Testis (tissue), 2 donors: Measurements from ENCODE around the gene CD59.

ENCODE experiments used
- POLR2A ChIP-seq: fragments of 450-650 bp; IDR thresholded peaks from one replicate; pipeline ENCODE4 v1.6.1; 2017; ENCODE audit warnings: antibody characterized with exemption, mild to moderate bottlenecking, moderate library complexity
- TF ChIP-seq, protein P1 (sequence below), 3 experiments: fragments of 450-650 bp in 2 of 3; fragments of 200-600 bp in 1 of 3; sonication (generic) in 1 of 3; IDR thresholded peaks; one replicate each; pipeline ENCODE4 v1.5.1; 2016 to 2019; ENCODE audit warnings: antibody characterized with exemption in 3 of 3, mild to moderate bottlenecking in 2 of 3, moderate library complexity in 1 of 3

DNA sequence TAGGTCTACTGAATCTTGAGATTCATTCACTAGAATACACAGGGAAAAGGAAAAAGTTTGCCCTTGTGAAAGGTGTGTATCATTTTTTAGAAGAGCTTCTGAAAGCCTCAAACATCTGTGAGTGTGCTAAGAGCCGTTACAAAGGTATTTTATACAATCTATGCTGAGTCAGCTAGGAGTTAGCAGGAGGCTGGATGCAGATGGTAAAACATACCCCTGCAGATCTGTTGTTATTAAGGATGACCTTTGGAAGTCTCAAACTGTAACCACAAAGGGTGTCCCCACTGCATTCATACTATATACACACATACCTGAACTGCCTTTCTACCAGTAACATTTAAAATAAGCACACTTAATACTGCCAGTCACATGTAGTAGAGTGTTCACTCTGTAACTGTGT, 27.2 kb downstream of the CD59 start:
- TF ChIP-seq, protein P1, sequence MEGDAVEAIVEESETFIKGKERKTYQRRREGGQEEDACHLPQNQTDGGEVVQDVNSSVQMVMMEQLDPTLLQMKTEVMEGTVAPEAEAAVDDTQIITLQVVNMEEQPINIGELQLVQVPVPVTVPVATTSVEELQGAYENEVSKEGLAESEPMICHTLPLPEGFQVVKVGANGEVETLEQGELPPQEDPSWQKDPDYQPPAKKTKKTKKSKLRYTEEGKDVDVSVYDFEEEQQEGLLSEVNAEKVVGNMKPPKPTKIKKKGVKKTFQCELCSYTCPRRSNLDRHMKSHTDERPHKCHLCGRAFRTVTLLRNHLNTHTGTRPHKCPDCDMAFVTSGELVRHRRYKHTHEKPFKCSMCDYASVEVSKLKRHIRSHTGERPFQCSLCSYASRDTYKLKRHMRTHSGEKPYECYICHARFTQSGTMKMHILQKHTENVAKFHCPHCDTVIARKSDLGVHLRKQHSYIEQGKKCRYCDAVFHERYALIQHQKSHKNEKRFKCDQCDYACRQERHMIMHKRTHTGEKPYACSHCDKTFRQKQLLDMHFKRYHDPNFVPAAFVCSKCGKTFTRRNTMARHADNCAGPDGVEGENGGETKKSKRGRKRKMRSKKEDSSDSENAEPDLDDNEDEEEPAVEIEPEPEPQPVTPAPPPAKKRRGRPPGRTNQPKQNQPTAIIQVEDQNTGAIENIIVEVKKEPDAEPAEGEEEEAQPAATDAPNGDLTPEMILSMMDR (IDR thresholded peaks at IDR 0.05) = no peak
- no peak for TF ChIP-seq POLR2A
